ENCODE data around the gene ZNF169.
"Not testable (repeated sequence)": the region's sequence is repeated elsewhere in the genome, so short reads cannot be mapped to it uniquely, and the experiment has no call there.

ZNF169 gene

DNA sequence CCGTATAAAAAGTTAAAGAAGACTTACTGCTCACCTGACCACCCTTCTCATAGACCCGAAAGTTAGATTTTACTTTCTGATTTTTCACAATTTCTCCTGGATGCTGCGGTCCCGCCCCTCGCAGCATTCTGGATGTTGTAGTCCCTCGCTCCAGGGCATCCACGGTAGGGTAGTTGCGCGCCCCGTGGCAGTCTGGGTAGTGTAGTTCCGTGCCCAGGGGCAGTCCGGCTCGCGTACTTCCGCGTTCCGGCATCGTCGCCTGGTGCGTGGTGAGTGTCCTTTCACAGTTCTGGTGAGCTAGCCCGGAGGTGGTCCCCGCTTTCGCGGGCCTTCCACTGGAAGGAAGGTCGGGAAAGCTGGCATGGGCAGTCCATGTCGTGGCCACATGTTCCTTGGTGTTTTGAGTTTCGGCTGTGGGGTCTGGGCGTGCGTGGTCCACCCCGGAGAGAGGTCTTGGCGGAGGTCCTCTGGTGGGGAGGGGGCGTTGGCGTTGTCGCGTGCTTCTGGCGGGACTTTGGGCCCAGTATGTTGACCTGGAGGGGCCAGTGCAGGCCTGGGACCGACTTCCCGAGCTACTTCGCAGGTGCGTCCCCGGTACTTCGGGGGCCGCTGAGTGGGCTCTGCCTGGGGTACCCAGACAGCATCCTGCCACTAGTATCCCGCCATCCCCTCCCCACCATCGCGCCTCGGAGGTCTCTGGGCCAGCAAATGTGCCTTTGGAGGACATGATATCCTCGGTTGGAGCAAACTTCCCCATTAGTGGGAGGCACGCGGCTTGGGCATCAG is at the start of gene ZNF169:
ZNF169 (plus strand) TSS at position 222 of the 786 bp plus-strand sequence. CDS start 19,515 bp downstream, outside the sequence.
- DNase-seq (ENCODE audit: low spot score) = peak; percentile 86

DNA sequence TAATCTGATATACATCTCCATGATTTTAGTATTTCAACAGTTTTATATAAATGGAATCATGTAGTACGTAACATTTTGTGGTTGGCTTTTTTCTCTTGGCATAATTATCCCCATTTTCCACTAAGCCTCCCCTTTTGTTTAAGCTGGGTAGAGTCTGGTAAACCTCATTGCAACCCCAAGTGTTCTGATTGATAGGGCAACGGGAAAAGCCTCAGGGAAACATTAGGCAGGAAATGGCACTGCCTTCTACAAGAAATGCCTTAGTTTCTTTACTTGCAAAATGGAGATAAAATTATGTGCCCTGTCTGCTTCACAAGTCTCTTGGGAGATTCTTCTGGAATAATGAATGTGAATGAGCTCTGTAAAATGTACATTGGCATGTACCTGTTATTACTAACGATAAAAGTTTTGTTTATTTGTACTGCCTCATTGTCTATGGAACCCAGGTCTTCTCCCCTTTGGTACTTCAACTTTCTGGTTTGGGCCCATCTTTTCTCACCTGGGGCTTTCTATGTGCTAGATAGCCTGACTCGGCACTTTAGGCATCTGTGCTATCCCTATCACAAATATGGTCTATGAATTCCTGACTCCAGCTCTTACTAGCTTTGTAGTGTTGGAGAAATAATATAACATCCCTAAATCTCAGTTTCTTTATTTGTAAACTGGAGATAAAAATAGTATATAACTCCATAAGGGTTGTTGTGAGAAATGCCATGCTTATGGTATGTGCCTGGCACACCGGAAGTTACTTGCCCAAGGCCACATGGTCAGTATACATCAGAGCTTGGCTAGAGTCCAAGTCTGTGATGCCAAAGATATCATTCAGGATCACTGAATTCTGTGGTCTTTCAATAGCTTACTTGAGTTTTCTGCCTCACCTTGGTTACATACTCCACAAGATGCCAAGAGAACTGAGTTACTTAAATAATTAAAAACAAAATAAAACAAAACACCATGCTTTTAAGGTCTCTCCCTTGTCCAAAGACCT is 48.2 kb upstream of the ZNF169 start:
- DNase-seq (ENCODE audit: low spot score) = no peak

DNA sequence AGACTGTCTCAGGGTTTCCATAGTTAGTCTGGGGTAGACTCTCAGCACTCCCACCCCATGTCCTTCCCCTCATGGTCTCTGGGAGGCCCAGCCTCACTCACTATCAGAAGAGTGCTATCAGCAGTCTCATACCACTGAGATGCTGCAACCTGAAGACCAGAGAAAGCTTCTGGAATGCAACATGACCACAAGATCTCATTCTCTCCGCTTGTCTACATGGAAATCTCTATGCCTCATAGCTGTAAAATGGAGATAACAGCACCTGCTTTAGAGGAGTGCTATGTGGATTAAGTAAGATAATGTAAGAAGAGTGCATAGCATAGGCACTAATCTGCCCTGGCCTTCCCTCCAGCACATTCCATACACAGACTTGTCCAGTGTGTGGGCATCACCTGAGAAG is 47.0 kb upstream of the ZNF169 start:
- DNase-seq (ENCODE audit: low spot score) = no peak

DNA sequence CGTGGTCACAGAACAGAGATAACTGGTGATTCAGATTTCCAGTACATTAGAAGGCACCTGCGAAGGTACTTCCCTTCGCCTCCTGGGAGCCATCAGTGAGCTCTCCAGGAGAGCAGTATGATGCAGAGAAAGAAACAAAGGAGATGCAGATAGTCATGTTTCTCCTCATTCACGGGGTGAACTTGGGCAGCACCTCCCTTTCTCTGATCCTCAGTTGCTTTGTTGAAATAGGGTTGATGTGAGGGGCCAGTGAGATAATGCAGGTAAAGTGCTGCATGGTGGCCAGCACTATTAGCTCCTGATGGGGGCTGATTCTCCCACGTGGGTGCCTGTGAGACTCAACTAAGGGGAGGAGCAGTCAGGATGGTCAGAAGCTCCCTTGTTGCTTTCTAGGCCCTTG is 46.6 kb upstream of the ZNF169 start:
- DNase-seq (ENCODE audit: low spot score) = no peak

DNA sequence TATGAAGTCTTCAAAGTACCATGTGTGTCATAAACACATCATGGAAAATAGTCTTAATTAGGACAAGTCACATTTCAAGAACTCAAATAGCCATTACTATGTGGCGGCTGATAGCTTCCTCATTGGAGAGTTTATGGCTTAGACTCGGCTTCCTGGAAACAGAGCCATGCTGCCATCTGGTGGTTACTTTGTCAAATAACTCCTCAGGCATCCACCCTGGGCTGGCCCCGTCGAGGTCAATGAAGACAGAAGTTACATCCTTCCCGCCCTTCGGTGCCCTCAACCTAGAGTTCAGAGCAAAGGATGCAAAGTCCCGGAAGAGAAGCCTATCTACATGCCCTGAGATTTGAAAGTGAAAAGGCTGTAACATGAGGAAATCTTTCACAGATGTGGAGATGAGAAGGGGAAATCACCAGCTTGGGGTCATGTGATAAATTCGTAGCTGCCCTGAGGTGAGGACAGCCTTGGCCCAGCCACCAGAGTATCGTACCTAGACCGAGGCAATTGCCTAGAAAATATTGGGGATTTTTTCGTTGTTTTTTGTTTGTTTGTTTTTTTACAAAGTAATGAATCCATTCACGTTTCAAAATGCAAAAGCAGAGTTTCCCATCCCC is 45.5 kb upstream of the ZNF169 start:
- DNase-seq (ENCODE audit: low spot score) = peak; percentile 78

DNA sequence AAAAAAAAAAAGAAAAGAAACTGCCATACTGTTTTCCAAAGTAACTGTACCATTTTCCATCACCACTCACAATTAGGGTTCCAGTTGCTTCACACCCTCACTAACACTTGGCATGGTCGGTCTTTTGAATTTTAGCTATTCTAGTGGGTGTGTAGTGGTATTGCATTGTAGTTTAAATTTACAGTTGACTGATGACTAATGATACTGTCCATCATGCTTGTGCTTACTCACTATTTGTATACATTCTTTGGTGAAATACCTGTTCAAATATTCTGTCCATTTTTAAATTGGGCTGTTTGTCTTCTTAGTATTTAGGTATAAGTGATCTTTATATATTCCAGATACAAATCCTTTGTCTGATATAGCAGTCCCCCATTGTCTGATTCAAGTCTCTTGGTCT is 36.2 kb upstream of the ZNF169 start:
- DNase-seq (ENCODE audit: low spot score) = no peak

DNA sequence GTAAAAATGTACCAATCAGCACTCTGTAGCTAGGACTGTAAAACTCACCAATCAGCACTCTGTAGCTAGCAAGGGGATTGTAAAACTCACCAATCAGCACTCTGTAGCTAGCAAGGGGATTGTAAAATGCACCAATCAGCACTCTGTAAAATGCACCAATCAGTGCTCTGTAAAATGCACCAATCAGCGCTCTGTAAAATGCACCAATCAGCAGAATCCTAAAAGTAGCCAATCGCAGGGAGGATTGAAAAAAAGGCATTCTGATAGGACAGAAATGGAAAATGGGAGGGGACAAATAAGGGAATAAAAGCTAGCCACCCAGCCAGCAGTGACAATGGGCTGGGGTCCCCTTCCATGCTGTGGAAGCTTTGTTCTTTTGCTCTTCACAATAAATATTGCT is 33.7 kb upstream of the ZNF169 start:
- not testable (repeated sequence) for DNase-seq (ENCODE audit: low spot score)

DNA sequence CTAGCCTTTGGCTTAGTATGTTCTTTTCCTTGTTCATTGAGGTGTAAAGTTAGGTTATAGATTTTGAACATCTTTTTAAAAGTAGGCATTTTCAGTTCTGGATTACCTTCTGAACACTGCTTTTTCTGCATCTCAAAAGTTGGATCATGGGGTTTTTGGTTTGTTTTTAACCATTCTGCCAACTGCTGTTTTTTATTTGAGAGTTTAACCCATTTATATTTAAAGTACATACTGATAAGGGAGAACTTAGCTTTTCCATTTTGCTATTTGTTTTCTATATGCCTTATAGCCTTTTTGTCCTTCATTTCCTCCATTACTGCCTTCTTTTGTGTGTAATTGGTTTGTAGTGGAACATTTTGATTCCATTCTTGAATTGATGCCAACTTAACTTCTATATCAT is 30.5 kb upstream of the ZNF169 start:
- DNase-seq (ENCODE audit: low spot score) = no peak

DNA sequence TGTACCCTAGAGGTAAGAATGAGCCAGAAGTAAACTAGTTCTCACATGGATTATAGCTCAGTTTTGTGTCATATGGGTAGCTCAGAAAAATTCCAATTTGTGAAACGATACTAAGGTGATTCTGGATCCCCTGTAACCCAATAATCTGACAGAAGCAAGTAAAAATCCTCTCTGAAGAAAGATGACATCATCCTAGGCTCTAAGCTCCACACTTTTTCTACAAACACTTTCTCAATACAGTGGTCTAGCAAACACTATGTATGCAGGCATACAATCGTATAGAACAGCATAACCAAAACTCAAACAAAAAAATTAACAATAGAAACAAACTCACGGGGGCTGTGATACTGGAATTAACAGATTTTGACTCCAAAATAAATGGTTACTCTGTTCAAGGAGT is 26.7 kb upstream of the ZNF169 start:
- DNase-seq (ENCODE audit: low spot score) = no peak

DNA sequence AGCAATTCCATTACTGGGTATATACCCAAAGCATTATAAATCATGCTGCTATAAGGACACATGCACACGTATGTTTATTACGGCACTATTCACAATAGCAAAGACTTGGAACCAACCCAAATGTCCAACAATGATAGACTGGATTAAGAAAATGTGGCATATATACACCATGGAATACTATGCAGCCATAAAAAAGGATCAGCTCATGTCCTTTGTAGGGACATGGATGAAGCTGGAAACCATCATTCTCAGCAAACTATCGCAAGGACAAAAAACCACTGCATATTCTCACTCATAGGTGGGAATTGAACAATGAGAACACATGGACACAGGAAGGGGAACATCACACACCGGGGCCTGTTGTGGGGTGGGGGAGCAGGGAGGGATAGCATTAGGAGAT is 18.0 kb upstream of the ZNF169 start:
- not testable (repeated sequence) for DNase-seq (ENCODE audit: low spot score)

DNA sequence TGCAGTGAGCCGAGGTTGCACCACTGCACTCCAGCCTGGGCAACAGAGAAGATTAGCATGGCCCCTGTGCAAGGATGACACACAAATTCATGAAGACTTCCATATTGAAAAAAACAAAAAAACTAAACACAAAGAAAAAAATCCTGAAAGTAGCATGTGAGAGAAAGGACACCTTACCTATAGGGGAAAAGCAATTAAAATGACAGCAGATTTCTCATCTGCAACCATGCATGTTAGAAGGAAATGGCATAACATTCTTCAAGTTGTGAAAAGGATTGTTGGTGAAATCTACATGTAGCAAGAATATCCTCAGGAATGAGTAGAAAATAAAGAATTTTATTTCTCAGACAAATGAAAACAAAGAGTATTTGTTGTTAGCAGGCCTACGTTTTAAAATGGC is 13.4 kb upstream of the ZNF169 start:
- DNase-seq (ENCODE audit: low spot score) = no peak

DNA sequence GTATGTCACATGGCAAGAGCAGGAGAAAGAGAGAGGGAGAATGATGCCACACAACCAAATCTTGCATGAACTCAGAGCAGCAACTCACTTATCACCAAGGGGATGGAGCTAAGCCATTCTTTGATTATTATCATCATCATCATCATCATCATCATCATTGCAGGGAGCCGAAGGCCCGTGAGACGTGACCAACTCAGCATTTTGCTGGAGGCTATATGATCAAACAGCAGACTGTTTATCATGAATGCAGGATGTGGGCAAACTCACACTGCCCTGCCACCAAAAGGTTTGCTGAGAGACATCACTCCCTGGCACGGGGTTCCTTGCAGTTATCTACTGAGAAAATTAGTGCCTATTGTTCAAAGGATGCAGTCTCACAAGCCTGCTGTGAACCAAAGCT is 8.6 kb upstream of the ZNF169 start:
- peak; percentile 19 for DNase-seq (ENCODE audit: low spot score)

DNA sequence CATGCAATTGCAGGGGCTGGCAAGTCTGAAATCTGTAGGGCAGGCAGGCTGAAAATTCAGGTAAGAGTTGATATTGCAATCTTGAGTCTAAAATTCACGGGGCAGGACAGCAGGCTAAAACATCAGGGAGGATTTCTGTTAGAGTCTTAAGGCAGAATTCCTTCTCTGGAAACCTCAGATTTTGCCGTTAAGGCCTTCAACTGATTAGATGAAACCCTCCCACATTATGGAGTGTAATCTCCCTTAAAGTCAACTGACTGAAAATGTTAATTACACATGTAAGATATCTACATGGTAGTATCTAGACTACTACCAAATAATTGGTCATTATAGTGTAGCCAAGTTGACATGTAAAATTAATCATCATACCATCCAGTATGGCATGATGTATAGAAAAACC is 3.1 kb upstream of the ZNF169 start:
- DNase-seq (ENCODE audit: low spot score) = no peak

DNA sequence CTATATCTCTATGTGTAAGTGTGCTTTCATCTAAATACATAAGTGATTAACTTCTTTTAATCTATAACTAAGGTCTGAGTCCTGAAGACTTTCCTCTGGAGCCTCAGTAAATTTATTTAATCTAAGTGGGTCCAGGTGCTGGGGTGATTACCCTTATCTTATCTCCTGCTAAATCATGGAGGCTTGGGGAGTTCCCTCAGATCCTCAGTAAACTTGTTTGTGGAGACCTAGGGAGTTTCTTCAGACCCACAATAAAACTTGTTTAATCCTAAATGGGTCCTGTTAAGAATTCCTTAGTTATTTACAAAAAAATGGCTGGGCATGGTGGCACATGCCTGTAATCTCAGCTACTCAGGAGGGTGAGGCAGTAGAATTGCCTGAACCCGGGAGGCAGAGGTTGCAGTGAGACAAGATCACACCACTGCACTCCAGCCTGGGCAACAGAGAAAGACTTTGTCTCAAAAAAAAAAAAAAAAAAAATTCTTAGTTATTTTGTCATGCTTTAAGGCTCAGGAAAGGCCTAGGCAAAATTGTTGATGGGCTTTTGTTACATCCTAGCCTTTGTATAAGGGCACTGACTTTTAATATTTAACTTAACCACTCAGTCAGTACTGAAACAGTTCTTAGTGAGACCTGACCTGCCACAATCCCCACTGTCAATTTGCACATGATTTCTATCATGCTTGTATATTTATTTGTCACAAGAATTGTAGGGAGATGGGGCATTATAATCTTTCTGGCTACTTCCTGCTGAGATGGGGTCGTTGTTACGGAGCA is 6.7 kb downstream of the ZNF169 start:
- not testable (repeated sequence) for DNase-seq (ENCODE audit: low spot score)

DNA sequence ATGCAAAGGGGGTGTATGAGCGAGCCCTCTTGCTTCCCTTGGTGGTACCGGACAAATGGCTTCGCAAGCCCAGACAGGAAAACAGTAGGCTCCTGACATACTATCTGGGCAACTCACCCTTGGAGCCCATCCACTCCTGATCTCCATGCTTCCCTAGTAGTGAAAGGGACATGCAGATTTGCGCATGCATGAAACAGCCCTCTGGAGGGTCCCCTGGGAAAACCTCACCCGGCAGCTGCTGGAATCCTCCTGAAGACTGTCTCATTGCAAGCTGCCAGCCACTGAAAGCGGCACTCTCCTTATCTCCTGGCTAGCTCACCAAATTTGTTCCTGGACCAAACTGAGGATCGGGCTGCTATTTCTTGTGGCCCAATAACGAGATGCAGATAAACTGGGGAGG is 10.2 kb downstream of the ZNF169 start:
- DNase-seq (ENCODE audit: low spot score) = no peak

DNA sequence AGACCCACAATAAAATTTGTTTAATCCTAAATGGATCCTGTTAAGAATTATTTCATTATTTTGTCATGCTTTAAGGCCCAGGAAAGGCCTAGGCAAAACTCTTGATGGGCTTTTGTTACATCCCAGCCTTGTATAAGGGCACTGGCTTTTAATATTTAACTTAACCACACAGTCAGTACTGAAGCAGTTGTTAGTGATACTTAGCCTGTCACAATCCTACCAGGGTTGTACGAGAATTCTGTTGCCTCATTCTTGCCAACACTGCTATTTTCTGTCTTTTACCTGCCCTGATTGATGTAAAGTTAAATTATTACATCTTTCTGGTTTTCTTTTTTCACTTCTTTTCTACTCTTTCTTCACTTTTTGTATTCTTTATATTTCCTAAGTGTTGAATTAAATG is 10.9 kb downstream of the ZNF169 start:
- no peak for DNase-seq (ENCODE audit: low spot score)

DNA sequence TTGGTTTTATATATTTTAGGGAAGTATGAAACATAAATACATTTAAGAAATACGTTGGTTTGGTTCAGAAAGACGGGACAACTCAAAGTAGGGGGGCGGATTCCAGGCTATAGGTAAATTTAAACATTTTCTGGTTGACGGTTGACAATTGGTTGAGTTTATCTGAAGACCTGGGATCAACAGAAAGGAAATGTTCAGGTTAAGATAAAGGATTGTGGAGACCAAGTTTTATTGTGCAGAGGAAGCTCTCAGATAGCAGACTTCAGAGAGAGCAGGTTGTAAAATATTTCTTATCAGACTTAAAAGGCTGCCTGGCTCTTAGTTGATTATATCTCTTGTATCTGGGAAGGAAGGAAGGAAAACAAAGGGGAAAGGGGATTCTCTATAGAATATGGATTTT is 17.9 kb downstream of the ZNF169 start:
- not testable (repeated sequence) for DNase-seq (ENCODE audit: low spot score)

DNA sequence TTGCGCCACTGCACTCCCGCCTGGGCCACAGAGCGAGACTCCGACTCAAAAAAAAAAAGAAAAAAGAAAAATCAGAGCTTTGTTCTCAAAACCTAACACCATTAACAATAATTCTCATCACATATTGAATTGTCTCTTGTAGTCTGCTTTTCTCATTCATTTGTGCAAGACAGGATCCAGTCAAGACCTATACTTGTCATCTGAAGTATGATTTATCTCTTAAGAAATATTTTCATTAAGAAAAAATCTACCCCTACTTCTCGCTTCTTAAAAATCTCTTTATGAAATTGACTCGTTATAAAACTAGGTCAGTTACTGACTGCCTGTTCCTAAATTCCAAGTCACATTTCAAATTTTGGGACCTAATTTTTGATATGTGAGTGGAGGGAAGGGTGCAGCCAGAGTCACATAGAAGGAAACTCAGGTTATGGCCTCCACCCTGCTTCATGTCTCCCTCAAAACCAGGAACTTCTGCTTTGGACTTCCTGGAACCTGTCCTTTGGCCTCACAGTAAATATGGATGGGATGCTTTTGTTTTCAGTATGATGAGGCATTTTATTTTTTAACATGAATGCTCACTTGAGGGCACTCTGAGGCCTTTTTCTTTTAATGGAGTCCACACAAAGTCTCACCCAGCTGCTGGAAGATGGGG is 18.9 kb downstream of the ZNF169 start:
- no peak for DNase-seq (ENCODE audit: low spot score)

DNA sequence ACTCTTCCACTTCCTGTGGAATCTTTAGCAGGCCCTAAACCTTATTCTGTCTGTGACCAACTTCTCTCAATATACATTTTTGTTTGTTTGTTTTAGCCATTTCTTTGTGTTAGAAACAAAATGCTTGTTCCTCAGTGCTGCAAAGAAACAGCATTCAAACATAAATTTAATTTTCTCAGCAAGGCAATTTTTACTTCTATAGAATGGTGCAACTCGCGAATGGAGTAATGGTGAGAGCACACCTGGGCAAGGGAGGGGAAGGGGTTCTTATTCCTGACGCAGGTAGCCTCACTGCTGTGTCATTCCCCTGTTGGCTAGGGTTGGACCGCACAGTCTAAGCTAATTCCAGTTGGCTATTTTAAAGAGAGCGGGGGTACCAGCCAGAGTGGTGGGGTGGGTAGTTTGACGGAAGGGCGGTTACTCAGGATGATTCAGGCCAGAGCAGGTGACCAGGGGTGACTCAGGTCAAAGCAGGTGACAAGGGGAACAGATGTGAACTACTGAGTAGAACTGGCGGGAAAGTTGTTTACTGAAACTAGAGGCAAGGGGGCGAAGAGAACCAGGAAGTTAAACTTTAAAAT is 21.4 kb downstream of the ZNF169 start:
- DNase-seq (ENCODE audit: low spot score) = no peak

DNA sequence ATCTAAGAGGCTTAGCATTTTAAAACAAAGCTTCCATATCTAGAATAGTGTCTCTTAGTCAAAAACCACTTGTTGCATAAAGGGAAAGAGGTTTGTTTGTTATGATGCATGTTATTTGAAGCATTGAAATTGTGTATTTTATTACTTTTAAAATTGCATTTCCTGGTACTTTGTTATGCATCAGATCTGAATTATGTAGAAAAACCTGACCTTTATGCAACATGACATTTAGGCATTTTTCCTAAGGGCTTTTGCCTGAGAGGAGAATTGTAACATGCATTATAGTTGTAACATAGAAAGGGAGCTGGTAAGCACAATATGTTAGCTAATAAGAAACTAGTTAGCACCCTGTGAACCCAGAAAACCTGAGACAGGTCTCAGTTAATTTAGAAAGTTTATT is 22.0 kb downstream of the ZNF169 start:
- no peak for DNase-seq (ENCODE audit: low spot score)

DNA sequence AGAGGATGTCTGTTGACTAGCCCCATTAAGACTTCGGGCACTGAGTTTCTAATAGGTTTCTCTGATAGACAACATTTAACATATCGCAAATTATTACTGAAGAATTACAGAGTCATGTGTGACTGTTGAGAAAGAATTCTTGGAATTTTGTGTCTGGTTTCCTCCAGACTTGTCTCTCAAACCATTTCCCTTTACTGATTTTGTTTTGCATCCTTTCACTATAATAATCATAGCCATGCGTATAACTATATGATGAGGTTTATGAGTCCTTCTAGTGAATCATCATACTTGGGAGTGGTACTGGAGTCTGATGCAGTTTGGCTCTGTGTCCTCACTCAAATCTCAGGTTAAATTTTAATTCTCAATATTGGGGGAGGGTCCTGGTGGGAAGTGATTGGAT is 27.0 kb downstream of the ZNF169 start:
- DNase-seq (ENCODE audit: low spot score) = no peak

All from CD4-positive, alpha-beta T cell treated with Interleukin-15 for 4 hours (primary cell).